ENCODE results near the gene PLCL2. TPM values are rescaled to one million over a fixed set of nuclear protein-coding genes. Genes with fewer than 3 reads are reported as not detected.

The PLCL2 gene
- total and polyA plus RNA-seq, 7 donors: 8.0 to 12.6 (median 11.6) TPM

GRCh38 chr3:17044855-17045254, 160.1 kb downstream of the PLCL2 start:
- H3K4me1 ChIP-seq: no peaks in the 10 kb centered on the region
- no peak overlapping the region for H3K4me3 ChIP-seq
- H3K27me3 ChIP-seq: no peaks in the 10 kb centered on the region
- TF ChIP-seq POLR2A (IDR thresholded peaks at IDR 0.05) (no peak), POLR2AphosphoS5 (IDR thresholded peaks at IDR 0.05) (no peak), EP300 (IDR thresholded peaks at IDR 0.05) (no peak)
- TF ChIP-seq, protein P1, sequence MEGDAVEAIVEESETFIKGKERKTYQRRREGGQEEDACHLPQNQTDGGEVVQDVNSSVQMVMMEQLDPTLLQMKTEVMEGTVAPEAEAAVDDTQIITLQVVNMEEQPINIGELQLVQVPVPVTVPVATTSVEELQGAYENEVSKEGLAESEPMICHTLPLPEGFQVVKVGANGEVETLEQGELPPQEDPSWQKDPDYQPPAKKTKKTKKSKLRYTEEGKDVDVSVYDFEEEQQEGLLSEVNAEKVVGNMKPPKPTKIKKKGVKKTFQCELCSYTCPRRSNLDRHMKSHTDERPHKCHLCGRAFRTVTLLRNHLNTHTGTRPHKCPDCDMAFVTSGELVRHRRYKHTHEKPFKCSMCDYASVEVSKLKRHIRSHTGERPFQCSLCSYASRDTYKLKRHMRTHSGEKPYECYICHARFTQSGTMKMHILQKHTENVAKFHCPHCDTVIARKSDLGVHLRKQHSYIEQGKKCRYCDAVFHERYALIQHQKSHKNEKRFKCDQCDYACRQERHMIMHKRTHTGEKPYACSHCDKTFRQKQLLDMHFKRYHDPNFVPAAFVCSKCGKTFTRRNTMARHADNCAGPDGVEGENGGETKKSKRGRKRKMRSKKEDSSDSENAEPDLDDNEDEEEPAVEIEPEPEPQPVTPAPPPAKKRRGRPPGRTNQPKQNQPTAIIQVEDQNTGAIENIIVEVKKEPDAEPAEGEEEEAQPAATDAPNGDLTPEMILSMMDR (IDR thresholded peaks at IDR 0.05): no peak
- no peak for DNase-seq
- 73 to 90% methylated on average over 2 of the region's 2 CpGs for WGBS, 2 donors
- intact Hi-C loops (cut with DNase I): no loop called here
- no peak overlapping the region for H3K27ac ChIP-seq
- H3K36me3 ChIP-seq: no peaks in the 10 kb centered on the region
- H3K9me3 ChIP-seq: no peaks in the 10 kb centered on the region

- TF ChIP-seq POLR2A (IDR thresholded peaks at IDR 0.05) (no peak), EP300 (IDR thresholded peaks at IDR 0.05) (no peak), POLR2AphosphoS5 (IDR thresholded peaks at IDR 0.05) (no peak)
- TF ChIP-seq, protein P1 (IDR thresholded peaks at IDR 0.05): no peak
- DNase-seq: no peak
- intact Hi-C loops (cut with DNase I): no loop called here
- no peak overlapping the region for H3K4me3 ChIP-seq
- H3K36me3 ChIP-seq: no peaks in the 10 kb centered on the region
- H3K27me3 ChIP-seq: no peaks in the 10 kb centered on the region
- H3K9me3 ChIP-seq: no peaks in the 10 kb centered on the region
- H3K4me1 ChIP-seq: no peaks in the 10 kb centered on the region
- 90 to 92% methylated on average over 7 of the region's 7 CpGs for WGBS, 2 donors
- H3K27ac ChIP-seq: no peak overlapping the region
Measured at GRCh38 chr3:17045705-17046104, 160.9 kb downstream of the PLCL2 start.

DNA sequence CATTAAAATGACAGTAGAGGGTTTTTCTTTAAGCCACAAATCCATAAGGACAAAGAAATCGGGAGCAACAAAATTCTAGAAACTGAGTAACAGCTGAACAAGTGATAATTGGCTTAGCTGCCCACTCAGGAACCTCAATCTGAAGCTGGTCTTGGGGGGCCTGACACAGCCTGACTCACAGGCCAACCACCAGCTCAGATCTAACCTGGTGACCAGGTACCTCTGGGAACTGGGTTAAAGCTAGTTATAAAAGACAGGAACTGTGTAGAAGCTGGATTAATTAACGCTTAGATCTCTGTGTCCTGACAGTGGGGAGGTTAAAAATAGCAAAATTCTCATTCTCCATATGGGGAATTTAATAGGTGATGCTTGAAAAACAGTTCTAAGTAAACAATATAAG, 161.9 kb downstream of the PLCL2 start:
- Histone ChIP-seq H3K4me3 (no peak overlapping the region), H3K27me3 (no peaks in the 10 kb centered on the region), H3K36me3 (no peaks in the 10 kb centered on the region), H3K9me3 (no peaks in the 10 kb centered on the region), H3K4me1 (no peaks in the 10 kb centered on the region), H3K27ac (no peak overlapping the region)
- WGBS, 2 donors: 93 to 96% methylated on average over 2 of the region's 2 CpGs
- no peak for TF ChIP-seq POLR2AphosphoS5 (IDR thresholded peaks at IDR 0.05)
- TF ChIP-seq, protein P1 (IDR thresholded peaks at IDR 0.05): no peak
- no peak for TF ChIP-seq EP300 (IDR thresholded peaks at IDR 0.05)
- no peak for TF ChIP-seq POLR2A (IDR thresholded peaks at IDR 0.05)
- no peak for DNase-seq
- intact Hi-C loops (cut with DNase I): no loop called here

GRCh38 chr3:17047162-17047561, 162.4 kb downstream of the PLCL2 start:
- Histone ChIP-seq H3K27ac (no peak overlapping the region), H3K9me3 (no peaks in the 10 kb centered on the region), H3K36me3 (no peaks in the 10 kb centered on the region), H3K27me3 (no peaks in the 10 kb centered on the region), H3K4me3 (no peak overlapping the region), H3K4me1 (no peaks in the 10 kb centered on the region)
- no peak for TF ChIP-seq POLR2AphosphoS5 (IDR thresholded peaks at IDR 0.05)
- no peak for TF ChIP-seq EP300 (IDR thresholded peaks at IDR 0.05)
- no peak for TF ChIP-seq POLR2A (IDR thresholded peaks at IDR 0.05)
- TF ChIP-seq, protein P1 (IDR thresholded peaks at IDR 0.05): no peak
- intact Hi-C loops (cut with DNase I): no loop called here
- WGBS, 2 donors: 93 to 94% methylated on average over 4 of the region's 4 CpGs
- DNase-seq: no peak

- intact Hi-C loops (cut with DNase I): no loop called here
Measured at GRCh38 chr3:17047894-17048293, 163.1 kb downstream of the PLCL2 start.

More at GRCh38 chr3:17047894-17048293, 163.1 kb downstream of the PLCL2 start:
- Histone ChIP-seq H3K9me3 (no peaks in the 10 kb centered on the region), H3K27ac (no peak overlapping the region), H3K4me1 (no peaks in the 10 kb centered on the region), H3K27me3 (no peaks in the 10 kb centered on the region), H3K36me3 (no peaks in the 10 kb centered on the region), H3K4me3 (no peak overlapping the region)
- whole genome bisulfite sequencing, 2 donors: 91 to 93% methylated on average over 3 of the region's 3 CpGs
- no peak for DNase-seq
- TF ChIP-seq, protein P1 (IDR thresholded peaks at IDR 0.05): no peak
- TF ChIP-seq EP300 (IDR thresholded peaks at IDR 0.05) (no peak), POLR2AphosphoS5 (IDR thresholded peaks at IDR 0.05) (no peak), POLR2A (IDR thresholded peaks at IDR 0.05) (no peak)
